Calu3 (cell line): ENCODE data around the gene ARHGEF4. TPM values are rescaled to one million over a fixed set of nuclear protein-coding genes. Genes with fewer than 3 reads are reported as not detected.

Experiments
- BruUV-seq: library from RNA; stranded (reverse); fragments of 400-500 nt; replicated peaks from 2 replicates; lab custom pipeline; 2021; lab: Mats Ljungman, UMichigan
- CTCF ChIA-PET: fragments of 300-600 bp; sonication (Branson Sonifier 250); formaldehyde crosslinking; loops from one replicate; lab custom pipeline; 2022; ENCODE audit warnings: antibody characterized with exemption; lab: Charles Lee
- DNase-seq: peaks from one replicate; pipeline ENCODE4 v3.0.0; 2022
- H3K27ac Mint-ChIP-seq: one replicate; pipeline ENCODE4 v1.8.0; 2022; ENCODE audit warnings: mixed read lengths; ENCODE audit not compliant: unreplicated experiment
- H3K27me3 Mint-ChIP-seq: one replicate; pipeline ENCODE4 v1.8.0; 2022; ENCODE audit warnings: mixed read lengths; ENCODE audit not compliant: unreplicated experiment
- H3K36me3 Mint-ChIP-seq: one replicate; pipeline ENCODE4 v1.8.0; 2022; ENCODE audit warnings: mild to moderate bottlenecking, moderate library complexity, mixed read lengths; ENCODE audit not compliant: insufficient read depth, unreplicated experiment
- H3K4me1 Mint-ChIP-seq: one replicate; pipeline ENCODE4 v1.8.0; 2022; ENCODE audit warnings: mild to moderate bottlenecking, low read depth, mixed read lengths; ENCODE audit not compliant: unreplicated experiment
- H3K4me3 Mint-ChIP-seq: one replicate; pipeline ENCODE4 v1.8.0; 2022; ENCODE audit warnings: mild to moderate bottlenecking, low read depth, moderate library complexity, mixed read lengths; ENCODE audit not compliant: unreplicated experiment
- H3K9me3 Mint-ChIP-seq: one replicate; pipeline ENCODE4 v1.8.0; 2022; ENCODE audit warnings: low read depth, mixed read lengths; ENCODE audit not compliant: unreplicated experiment
- CTCF ChIP-seq: fragments of 200-600 bp; IDR thresholded peaks from one replicate; pipeline ENCODE4 v1.8.0; 2022; ENCODE audit warnings: antibody characterized with exemption; ENCODE audit not compliant: unreplicated experiment
- intact Hi-C: fragments of 100-400 bp; cut with micrococcal nuclease; formaldehyde crosslinking; loops from one replicate; pipeline ENCODE4 v1.10.0; 2022; ENCODE audit not compliant: unreplicated experiment
- total RNA-seq: library from RNA; stranded (reverse); gene quantifications from 2 replicates; pipeline ENCODE4 v1.2.3, GENCODE V29; 2022

The ARHGEF4 gene
- total RNA-seq, 1 experiment from 2014 or later, result 8.8 TPM

- Mint-ChIP-seq H3K9me3 (no peaks in the 10 kb centered on the region), H3K27ac (peak overlapping the region; percentile 80), H3K27me3 (no peaks in the 10 kb centered on the region), H3K4me1 (no peaks in the 10 kb centered on the region), H3K36me3 (peaks cover 52% of the 10 kb centered on the region), H3K4me3 (peak overlapping the region; percentile 74)
- intact Hi-C loops, result no loop called here
- CTCF ChIA-PET, result interaction anchor here (1.0 kb wide), 1 partner anchor 10 kb away, joined by 3 read pairs; no protein-coding TSS in a partner anchor
- no peak for DNase-seq
- BruUV-seq, result no TSS peak
- TF ChIP-seq CTCF, result no peak
Measured at GRCh38 chr2:131094463-131095281, 258.0 kb downstream of the ARHGEF4 start.

Other genes with a start within 250 kb of the ARHGEF4 start
- not detected in 2 replicates for gene CFC1, start 237.3 kb upstream of the ARHGEF4 start, total RNA-seq
- not detected in 2 replicates for gene POTEJ, start 225.5 kb upstream of the ARHGEF4 start, total RNA-seq
- not detected in 2 replicates for gene GPR148, start 107.8 kb upstream of the ARHGEF4 start, total RNA-seq
- not detected in 2 replicates for gene AMER3, start 81.4 kb upstream of the ARHGEF4 start, total RNA-seq